Measurements from ENCODE around the gene FOXN4. TPM values are rescaled to one million over a fixed set of nuclear protein-coding genes. Genes with fewer than 3 reads are reported as not detected.

The FOXN4 gene
- total RNA-seq, 1 donor from 2014 or later = not detected

DNA sequence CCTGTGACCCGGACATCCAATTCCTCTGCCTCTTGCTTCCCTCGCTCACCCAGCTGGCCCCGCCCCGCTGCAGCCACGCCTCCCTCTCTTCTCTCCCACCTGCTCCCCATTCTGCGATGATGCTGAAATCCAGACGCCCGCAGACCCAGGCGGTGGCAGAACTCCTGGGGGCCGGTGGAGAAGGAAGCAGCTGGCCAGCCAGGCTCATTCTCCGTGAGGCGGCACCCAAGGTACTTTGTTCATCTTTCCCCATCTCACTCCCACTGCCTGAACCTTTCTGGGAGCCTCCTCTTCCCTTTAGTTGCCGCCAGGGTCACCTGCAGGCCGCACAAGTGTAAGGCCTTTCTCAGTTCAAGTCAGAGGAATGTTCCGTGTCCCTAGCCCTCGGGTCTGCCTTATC lies 35.7 kb downstream of the FOXN4 start:
- H3K27me3 ChIP-seq (ENCODE audit: control insufficient read depth in 3 of 3, insufficient read depth in 3 of 3, low read length in 3 of 3) = no peaks in the 10 kb centered on the region

DNA sequence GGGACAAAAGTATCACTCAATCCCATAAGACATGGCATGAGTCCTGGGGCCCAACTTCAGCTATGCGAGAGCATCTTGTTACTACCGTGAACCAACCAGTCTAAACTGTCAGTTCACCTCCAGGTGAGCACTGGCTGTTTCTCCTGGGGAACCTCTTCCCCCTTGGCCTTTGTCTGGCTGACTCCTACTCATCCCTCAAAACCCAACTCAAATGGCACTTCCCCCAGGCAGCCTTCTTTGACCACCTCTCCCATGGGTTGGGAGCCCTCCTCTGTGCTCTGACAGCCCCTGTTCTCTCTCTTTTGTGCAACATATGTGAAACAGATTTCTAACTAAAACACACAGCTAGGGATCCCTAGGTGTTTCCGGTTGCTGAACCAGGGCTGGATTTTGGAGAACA lies 37.7 kb downstream of the FOXN4 start:
- Histone ChIP-seq H3K27ac (ENCODE audit: low read depth, low read length) (no peak overlapping the region), H3K9me3 (ENCODE audit: control insufficient read depth in 3 of 3, low read length in 3 of 3) (no peaks in the 10 kb centered on the region), H3K27me3 (ENCODE audit: control insufficient read depth in 3 of 3, insufficient read depth in 3 of 3, low read length in 3 of 3) (no peaks in the 10 kb centered on the region), H3K9ac (ENCODE audit: low read depth in 1 of 3, low read length in 3 of 3) (no peak overlapping the region), H3K36me3 (ENCODE audit: control insufficient read depth in 3 of 3, insufficient read depth in 3 of 3, low read length in 3 of 3) (peaks cover 14 to 30% (median 25%) of the 10 kb centered on the region in 3 donors), H3K4me3 (ENCODE audit: low read length in 3 of 3) (no peak overlapping the region), H3K4me1 (ENCODE audit: control insufficient read depth in 3 of 3, insufficient read depth in 3 of 3, low read length in 3 of 3) (no peaks in the 10 kb centered on the region)

More for the DNA sequence above, 35.7 kb downstream of the FOXN4 start:
- peaks cover under 1 to 17% (median 6%) of the 10 kb centered on the region in 3 donors for H3K36me3 ChIP-seq (ENCODE audit: control insufficient read depth in 3 of 3, insufficient read depth in 3 of 3, low read length in 3 of 3)
- no peak overlapping the region for H3K9ac ChIP-seq (ENCODE audit: low read depth in 1 of 3, low read length in 3 of 3)
- H3K4me1 ChIP-seq (ENCODE audit: control insufficient read depth in 3 of 3, insufficient read depth in 3 of 3, low read length in 3 of 3) = peaks cover 0 to 7% (median 0%) of the 10 kb centered on the region in 3 donors
- no peaks in the 10 kb centered on the region for H3K9me3 ChIP-seq (ENCODE audit: control insufficient read depth in 3 of 3, low read length in 3 of 3)
- H3K27ac ChIP-seq (ENCODE audit: low read depth, low read length) = no peak overlapping the region
- no peak overlapping the region for H3K4me3 ChIP-seq (ENCODE audit: low read length in 3 of 3)

DNA sequence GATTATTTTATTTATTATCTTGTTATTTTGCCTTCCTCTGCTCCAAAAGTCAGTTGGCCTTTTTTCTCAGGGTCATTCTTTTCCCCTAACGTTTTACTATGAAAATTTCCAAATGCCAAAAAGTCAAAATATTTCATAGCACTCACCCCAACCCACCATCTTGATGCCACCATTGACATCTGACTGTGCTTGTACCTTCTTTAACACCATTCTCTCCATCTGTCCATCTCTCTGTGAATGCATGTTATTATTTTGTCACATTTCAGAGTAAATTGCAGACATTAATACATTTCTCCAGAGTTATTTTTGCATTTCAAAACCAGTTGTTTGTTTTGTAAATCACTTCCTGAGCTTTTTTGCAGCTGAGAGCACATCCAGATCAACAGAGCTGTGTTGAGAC lies 38.6 kb downstream of the FOXN4 start:
- H3K36me3 ChIP-seq (ENCODE audit: control insufficient read depth in 3 of 3, insufficient read depth in 3 of 3, low read length in 3 of 3) = peaks cover 21 to 39% (median 34%) of the 10 kb centered on the region in 3 donors
- H3K4me3 ChIP-seq (ENCODE audit: low read length in 3 of 3) = no peak overlapping the region
- no peak overlapping the region for H3K27ac ChIP-seq (ENCODE audit: low read depth, low read length)
- no peak overlapping the region for H3K9ac ChIP-seq (ENCODE audit: low read depth in 1 of 3, low read length in 3 of 3)
- no peaks in the 10 kb centered on the region for H3K27me3 ChIP-seq (ENCODE audit: control insufficient read depth in 3 of 3, insufficient read depth in 3 of 3, low read length in 3 of 3)
- no peaks in the 10 kb centered on the region for H3K9me3 ChIP-seq (ENCODE audit: control insufficient read depth in 3 of 3, low read length in 3 of 3)
- no peaks in the 10 kb centered on the region for H3K4me1 ChIP-seq (ENCODE audit: control insufficient read depth in 3 of 3, insufficient read depth in 3 of 3, low read length in 3 of 3)

DNA sequence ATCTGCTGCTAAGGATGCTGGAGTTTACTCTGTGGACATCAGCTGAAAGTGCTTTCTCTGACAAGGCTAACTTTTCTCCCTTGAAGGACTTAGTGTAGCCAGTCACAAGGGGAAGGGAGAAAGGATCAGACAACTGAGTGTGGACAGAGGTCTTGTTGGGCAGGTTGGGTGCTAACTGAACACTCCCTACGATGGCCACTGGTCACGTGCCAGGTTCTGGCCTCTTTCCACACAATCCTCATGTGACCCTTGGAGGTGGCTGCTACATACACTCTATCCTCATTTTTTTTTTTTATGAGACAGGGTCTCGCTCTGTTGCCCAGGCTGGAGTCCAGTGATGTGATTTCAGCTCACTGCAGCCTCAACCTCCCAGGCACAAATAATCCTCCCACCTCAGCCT lies 39.7 kb downstream of the FOXN4 start:
- no peaks in the 10 kb centered on the region for H3K27me3 ChIP-seq (ENCODE audit: control insufficient read depth in 3 of 3, insufficient read depth in 3 of 3, low read length in 3 of 3)
- no peak overlapping the region for H3K27ac ChIP-seq (ENCODE audit: low read depth, low read length)
- peaks cover 0 to 2% (median 0%) of the 10 kb centered on the region in 3 donors for H3K4me1 ChIP-seq (ENCODE audit: control insufficient read depth in 3 of 3, insufficient read depth in 3 of 3, low read length in 3 of 3)
- H3K9me3 ChIP-seq (ENCODE audit: control insufficient read depth in 3 of 3, low read length in 3 of 3) = no peaks in the 10 kb centered on the region
- H3K4me3 ChIP-seq (ENCODE audit: low read length in 3 of 3) = no peak overlapping the region
- H3K36me3 ChIP-seq (ENCODE audit: control insufficient read depth in 3 of 3, insufficient read depth in 3 of 3, low read length in 3 of 3) = peaks cover 32 to 50% (median 45%) of the 10 kb centered on the region in 3 donors
- H3K9ac ChIP-seq (ENCODE audit: low read depth in 1 of 3, low read length in 3 of 3) = no peak overlapping the region

DNA sequence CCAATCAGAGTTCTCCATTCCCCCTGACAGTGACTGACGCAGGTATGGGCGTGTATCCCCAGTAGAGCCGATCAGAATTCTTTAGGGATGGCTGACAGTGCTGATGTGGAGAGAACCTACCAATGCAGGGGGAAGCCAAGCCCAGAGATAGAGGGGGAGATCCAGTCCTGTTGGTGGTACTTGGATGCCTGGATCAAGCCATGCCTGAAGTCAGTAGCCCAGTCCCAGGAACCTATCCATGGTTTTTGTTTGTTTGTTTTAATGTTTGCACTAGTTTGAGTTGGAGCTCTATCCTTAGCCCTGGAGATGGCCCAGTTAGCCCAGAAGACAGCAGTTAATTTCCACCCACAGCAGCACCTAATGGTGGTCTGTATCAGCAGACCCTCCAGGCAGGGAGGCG lies 40.2 kb downstream of the FOXN4 start:
- Histone ChIP-seq H3K36me3 (ENCODE audit: control insufficient read depth in 3 of 3, insufficient read depth in 3 of 3, low read length in 3 of 3) (peaks cover 36 to 54% (median 49%) of the 10 kb centered on the region in 3 donors), H3K27ac (ENCODE audit: low read depth, low read length) (no peak overlapping the region), H3K4me1 (ENCODE audit: control insufficient read depth in 3 of 3, insufficient read depth in 3 of 3, low read length in 3 of 3) (peaks cover 0 to 2% (median 0%) of the 10 kb centered on the region in 3 donors), H3K4me3 (ENCODE audit: low read length in 3 of 3) (no peak overlapping the region), H3K9me3 (ENCODE audit: control insufficient read depth in 3 of 3, low read length in 3 of 3) (no peaks in the 10 kb centered on the region), H3K27me3 (ENCODE audit: control insufficient read depth in 3 of 3, insufficient read depth in 3 of 3, low read length in 3 of 3) (no peaks in the 10 kb centered on the region), H3K9ac (ENCODE audit: low read depth in 1 of 3, low read length in 3 of 3) (no peak overlapping the region)

DNA sequence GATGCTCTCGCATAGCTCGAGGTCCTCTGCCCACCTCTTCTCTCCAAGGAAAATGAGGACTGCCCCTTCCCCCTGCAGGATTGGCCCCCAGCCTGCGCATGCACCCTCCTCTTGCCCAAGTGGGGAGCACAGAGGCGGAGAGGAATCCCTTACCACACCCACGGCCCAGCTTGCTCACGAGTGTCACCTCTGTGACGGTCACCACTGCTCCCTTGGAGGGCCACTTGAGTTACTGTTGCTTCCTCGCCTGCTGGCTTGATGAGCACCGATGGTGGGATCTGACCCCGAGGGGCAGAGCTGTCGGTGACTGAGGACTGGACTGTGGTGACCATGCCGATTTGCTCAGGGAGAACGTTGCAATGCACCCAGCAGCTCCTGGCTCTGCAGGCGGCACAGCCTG lies 41.7 kb downstream of the FOXN4 start:
- H3K27me3 ChIP-seq (ENCODE audit: control insufficient read depth in 3 of 3, insufficient read depth in 3 of 3, low read length in 3 of 3) = no peaks in the 10 kb centered on the region
- H3K4me1 ChIP-seq (ENCODE audit: control insufficient read depth in 3 of 3, insufficient read depth in 3 of 3, low read length in 3 of 3) = peaks cover 0 to 2% (median 0%) of the 10 kb centered on the region in 3 donors
- peaks cover 39 to 63% (median 56%) of the 10 kb centered on the region in 3 donors for H3K36me3 ChIP-seq (ENCODE audit: control insufficient read depth in 3 of 3, insufficient read depth in 3 of 3, low read length in 3 of 3)
- no peak overlapping the region for H3K9ac ChIP-seq (ENCODE audit: low read depth in 1 of 3, low read length in 3 of 3)
- H3K9me3 ChIP-seq (ENCODE audit: control insufficient read depth in 3 of 3, low read length in 3 of 3) = no peaks in the 10 kb centered on the region
- H3K27ac ChIP-seq (ENCODE audit: low read depth, low read length) = no peak overlapping the region
- no peak overlapping the region for H3K4me3 ChIP-seq (ENCODE audit: low read length in 3 of 3)

DNA sequence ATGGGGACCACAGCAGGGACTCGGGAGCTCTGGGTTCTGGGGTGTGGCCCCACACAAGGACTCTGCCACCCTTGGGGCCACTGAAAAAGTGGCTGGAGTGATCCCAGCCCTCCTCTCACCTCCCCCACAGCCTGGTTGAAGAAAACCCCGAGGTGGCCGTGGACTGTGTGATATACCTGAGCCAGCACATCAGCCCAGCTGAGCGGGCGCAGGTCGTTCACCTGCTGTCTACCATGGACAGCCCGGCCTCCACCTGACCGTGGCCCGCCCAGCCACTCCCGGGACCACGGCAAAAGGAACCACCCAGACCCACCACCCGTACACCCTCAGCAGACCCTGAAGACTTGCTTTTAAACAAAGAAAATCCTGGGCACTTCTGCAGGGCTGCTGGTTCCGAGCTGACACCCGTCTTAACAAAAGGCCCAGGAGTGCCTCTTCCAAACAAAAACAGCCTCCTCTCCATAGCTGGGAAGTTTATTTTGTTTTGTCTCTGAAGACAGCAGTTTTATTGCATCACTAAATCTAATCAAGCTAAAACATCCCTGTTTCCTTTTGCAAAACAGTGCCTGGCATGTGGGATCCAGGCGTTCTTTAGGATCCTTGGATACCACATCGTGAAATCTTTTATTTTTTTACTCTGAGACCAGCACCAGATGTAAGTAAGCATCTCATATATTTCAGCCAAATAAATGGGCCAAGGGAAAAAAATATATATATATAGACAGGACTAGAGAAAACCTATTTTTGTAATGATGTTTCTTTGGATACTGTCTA lies 42.8 kb downstream of the FOXN4 start:
- no peak overlapping the region for H3K4me3 ChIP-seq (ENCODE audit: low read length in 3 of 3)
- H3K9me3 ChIP-seq (ENCODE audit: control insufficient read depth in 3 of 3, low read length in 3 of 3) = no peaks in the 10 kb centered on the region
- H3K27me3 ChIP-seq (ENCODE audit: control insufficient read depth in 3 of 3, insufficient read depth in 3 of 3, low read length in 3 of 3) = no peaks in the 10 kb centered on the region
- H3K9ac ChIP-seq (ENCODE audit: low read depth in 1 of 3, low read length in 3 of 3) = no peak overlapping the region
- no peak overlapping the region for H3K27ac ChIP-seq (ENCODE audit: low read depth, low read length)
- peaks cover 0 to 2% (median 0%) of the 10 kb centered on the region in 3 donors for H3K4me1 ChIP-seq (ENCODE audit: control insufficient read depth in 3 of 3, insufficient read depth in 3 of 3, low read length in 3 of 3)
- H3K36me3 ChIP-seq (ENCODE audit: control insufficient read depth in 3 of 3, insufficient read depth in 3 of 3, low read length in 3 of 3) = peaks cover 45 to 69% (median 64%) of the 10 kb centered on the region in 3 donors

DNA sequence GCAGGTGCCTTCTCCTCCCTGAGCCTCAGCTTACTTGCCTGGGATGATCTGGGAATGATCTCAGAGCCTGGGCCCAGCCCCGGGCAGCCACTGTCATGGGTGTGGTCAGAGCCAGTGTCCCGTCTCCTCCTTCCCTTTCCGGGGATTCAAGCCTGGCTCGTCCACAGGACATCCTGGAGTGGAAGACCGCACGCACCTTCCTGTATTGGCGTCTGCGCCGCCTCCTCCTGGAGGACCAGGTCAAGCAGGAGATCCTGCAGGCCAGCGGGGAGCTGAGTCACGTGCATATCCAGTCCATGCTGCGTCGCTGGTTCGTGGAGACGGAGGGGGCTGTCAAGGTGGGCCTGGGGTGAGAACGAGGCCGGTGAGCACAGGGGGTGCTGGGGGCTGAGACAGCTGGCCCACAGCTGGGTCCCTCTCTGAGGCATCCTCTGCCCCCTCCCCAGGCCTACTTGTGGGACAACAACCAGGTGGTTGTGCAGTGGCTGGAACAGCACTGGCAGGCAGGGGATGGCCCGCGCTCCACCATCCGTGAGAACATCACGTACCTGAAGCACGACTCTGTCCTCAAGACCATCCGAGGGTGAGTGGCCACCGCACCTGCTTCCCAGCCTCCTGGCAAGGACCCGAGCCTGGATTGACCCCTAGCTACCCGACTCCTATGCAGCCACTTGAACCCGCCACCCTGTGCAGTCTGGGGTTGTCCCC lies 44.0 kb downstream of the FOXN4 start:
- no peak overlapping the region for H3K27ac ChIP-seq (ENCODE audit: low read depth, low read length)
- H3K9ac ChIP-seq (ENCODE audit: low read depth in 1 of 3, low read length in 3 of 3) = no peak overlapping the region
- peaks cover 53 to 76% (median 74%) of the 10 kb centered on the region in 3 donors for H3K36me3 ChIP-seq (ENCODE audit: control insufficient read depth in 3 of 3, insufficient read depth in 3 of 3, low read length in 3 of 3)
- H3K4me3 ChIP-seq (ENCODE audit: low read length in 3 of 3) = no peak overlapping the region
- H3K9me3 ChIP-seq (ENCODE audit: control insufficient read depth in 3 of 3, low read length in 3 of 3) = no peaks in the 10 kb centered on the region
- peaks cover 0 to 2% (median 0%) of the 10 kb centered on the region in 3 donors for H3K4me1 ChIP-seq (ENCODE audit: control insufficient read depth in 3 of 3, insufficient read depth in 3 of 3, low read length in 3 of 3)
- H3K27me3 ChIP-seq (ENCODE audit: control insufficient read depth in 3 of 3, insufficient read depth in 3 of 3, low read length in 3 of 3) = no peaks in the 10 kb centered on the region

DNA sequence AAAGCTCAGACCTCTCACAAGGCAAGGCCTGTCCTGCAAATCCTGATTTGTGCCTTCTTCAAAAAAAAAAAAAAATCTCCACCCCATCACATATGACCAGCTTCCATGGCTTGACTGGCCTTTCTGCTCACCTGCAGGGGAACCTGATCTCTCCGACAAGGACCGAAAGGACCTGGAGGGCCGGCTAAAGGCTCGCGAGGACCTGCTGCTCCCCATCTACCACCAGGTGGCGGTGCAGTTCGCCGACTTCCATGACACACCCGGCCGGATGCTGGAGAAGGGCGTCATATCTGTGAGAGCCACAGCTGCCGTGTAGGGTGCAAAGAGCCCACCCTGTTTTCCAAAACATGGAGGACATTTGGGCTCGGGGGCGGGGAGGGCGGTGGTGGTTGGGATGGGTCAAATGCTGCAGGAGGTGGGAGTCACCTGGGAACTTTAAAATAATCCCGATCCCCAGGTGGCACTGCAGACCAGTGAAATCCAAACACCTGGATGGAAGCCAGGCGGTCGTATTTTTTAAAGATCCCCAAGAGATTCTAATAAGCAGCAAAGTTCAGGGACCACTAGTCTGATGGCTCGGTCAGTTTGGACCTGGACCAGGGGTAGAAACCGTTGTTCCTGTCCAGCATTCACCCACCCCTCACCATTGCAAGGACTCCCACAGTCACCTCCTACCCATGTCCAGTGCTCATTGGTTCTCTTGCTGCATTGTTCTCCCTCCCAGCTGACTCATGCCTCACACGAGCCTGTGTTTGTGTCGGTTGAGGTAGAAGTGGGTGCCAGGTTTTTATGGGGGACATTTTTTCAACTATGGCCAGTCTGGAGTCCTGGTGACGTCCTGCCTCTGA lies 44.8 kb downstream of the FOXN4 start:
- Histone ChIP-seq H3K4me3 (ENCODE audit: low read length in 3 of 3) (no peak overlapping the region), H3K36me3 (ENCODE audit: control insufficient read depth in 3 of 3, insufficient read depth in 3 of 3, low read length in 3 of 3) (peaks cover 60 to 81% (median 79%) of the 10 kb centered on the region in 3 donors), H3K4me1 (ENCODE audit: control insufficient read depth in 3 of 3, insufficient read depth in 3 of 3, low read length in 3 of 3) (peaks cover 0 to 4% (median 0%) of the 10 kb centered on the region in 3 donors), H3K27ac (ENCODE audit: low read depth, low read length) (no peak overlapping the region), H3K9ac (ENCODE audit: low read depth in 1 of 3, low read length in 3 of 3) (no peak overlapping the region), H3K9me3 (ENCODE audit: control insufficient read depth in 3 of 3, low read length in 3 of 3) (no peaks in the 10 kb centered on the region), H3K27me3 (ENCODE audit: control insufficient read depth in 3 of 3, insufficient read depth in 3 of 3, low read length in 3 of 3) (no peaks in the 10 kb centered on the region)
